Uterus (tissue), 4 donors: Measurements from ENCODE around the gene RAPGEF3. TPM values are rescaled to one million over a fixed set of nuclear protein-coding genes. Genes with fewer than 3 reads are reported as not detected.

Experiments used
- DNase-seq, 2 donors: peaks; one replicate each; pipeline ENCODE4 v3.0.0-alpha.2; 2019 to 2020
- H3K27ac ChIP-seq, 2 donors: fragments of 200-600 bp; sonication (generic); 1 replicate in 1 of 2; 2 replicates in 1 of 2; pipeline ENCODE4 v1.5.1; 2016 to 2018
- H3K27me3 ChIP-seq, 2 donors: fragments of 200-600 bp; sonication (generic); one replicate each; pipeline ENCODE4 v1.5.1; 2018 to 2019; ENCODE audit warnings: control low read depth in 1 of 2
- H3K36me3 ChIP-seq, 2 donors: fragments of 200-600 bp; sonication (generic); one replicate each; pipeline ENCODE4 v1.5.1; 2019; ENCODE audit warnings: control low read depth in 1 of 2
- H3K4me1 ChIP-seq, 2 donors: fragments of 200-600 bp; sonication (generic); one replicate each; pipeline ENCODE4 v1.5.1; 2018 to 2019; ENCODE audit warnings: control low read depth in 1 of 2
- H3K4me3 ChIP-seq, 2 donors: fragments of 200-600 bp; sonication (generic); 1 replicate in 1 of 2; 2 replicates in 1 of 2; pipeline ENCODE4 v1.5.1; 2018 to 2019; ENCODE audit warnings: mild to moderate bottlenecking in 1 of 2
- H3K9me3 ChIP-seq, 2 donors: fragments of 200-600 bp; sonication (generic); one replicate each; pipeline ENCODE4 v1.5.1; 2019; ENCODE audit warnings: control low read depth in 1 of 2
- CTCF ChIP-seq, 4 experiments: fragments of 200-600 bp in 2 of 4; fragments of 450-650 bp in 2 of 4; sonication (generic) in 2 of 4; IDR thresholded peaks; one replicate each; pipeline ENCODE4 v1.5.1; 2016 to 2019; ENCODE audit warnings: antibody characterized with exemption in 4 of 4, mild to moderate bottlenecking in 2 of 4, moderate library complexity in 1 of 4
- POLR2A ChIP-seq, 2 donors: fragments of 450-650 bp; IDR thresholded peaks; one replicate each; pipeline ENCODE4 v1.6.1; 2016; ENCODE audit warnings: antibody characterized with exemption in 2 of 2, mild to moderate bottlenecking in 1 of 2, moderate library complexity in 1 of 2
- intact Hi-C: fragments of 100-400 bp; cut with DNase I; formaldehyde crosslinking; loops from one replicate; pipeline ENCODE4 v1.15.1; 2023; ENCODE audit warnings: low total_unique reads
- total RNA-seq, 4 donors: library from RNA; depleted of rRNA in 3 of 4; stranded (reverse); fragments of >200 nt in 3 of 4; gene quantifications; one replicate each; pipeline versions ENCODE4 v1.1.0 to v1.2.4, GENCODE V29; 2014 to 2023
- donor health status: DM: yes; HTN: yes; CAD: no.

RAPGEF3 gene
- total RNA-seq, 4 donors from 2014 or later = 13.5 to 105 (median 48.7) TPM

GRCh38 chr12:47750229-47750798, 8.4 kb downstream of the RAPGEF3 start:
- intact Hi-C loops = no loop called here
- Histone ChIP-seq H3K36me3 (no peaks in the 10 kb centered on the region), H3K4me1 (peaks cover 0 to 3% of the 10 kb centered on the region in 2 donors), H3K9me3 (no peaks in the 10 kb centered on the region), H3K4me3 (no peak overlapping the region), H3K27me3 (no peaks in the 10 kb centered on the region), H3K27ac (no peak overlapping the region)
- no peak for TF ChIP-seq POLR2A (IDR thresholded peaks at IDR 0.05)
- TF ChIP-seq CTCF (IDR thresholded peaks at IDR 0.05) = no peak
- DNase-seq = no peak

GRCh38 chr12:47748899-47749298, 9.8 kb downstream of the RAPGEF3 start:
- H3K36me3 ChIP-seq = no peaks in the 10 kb centered on the region
- H3K27ac ChIP-seq = no peak overlapping the region
- peaks cover 0 to 3% of the 10 kb centered on the region in 2 donors for H3K4me1 ChIP-seq
- no peak overlapping the region for H3K4me3 ChIP-seq
- DNase-seq = no peak
- H3K27me3 ChIP-seq = no peaks in the 10 kb centered on the region
- TF ChIP-seq POLR2A (IDR thresholded peaks at IDR 0.05) = no peak
- TF ChIP-seq CTCF (IDR thresholded peaks at IDR 0.05) = no peak
- no peaks in the 10 kb centered on the region for H3K9me3 ChIP-seq
- intact Hi-C loops = loop anchor here (10.0 kb wide), 1 partner anchor 86 kb away; no protein-coding TSS in a partner anchor

- no peak overlapping the region for H3K27ac ChIP-seq
- peaks cover 0 to 3% of the 10 kb centered on the region in 2 donors for H3K4me1 ChIP-seq
- H3K27me3 ChIP-seq = no peaks in the 10 kb centered on the region
- TF ChIP-seq POLR2A (IDR thresholded peaks at IDR 0.05) = no peak
- no peak for TF ChIP-seq CTCF (IDR thresholded peaks at IDR 0.05)
- H3K4me3 ChIP-seq = no peak overlapping the region
- H3K9me3 ChIP-seq = no peaks in the 10 kb centered on the region
- DNase-seq = no peak
- no peaks in the 10 kb centered on the region for H3K36me3 ChIP-seq
- intact Hi-C loops = loop anchor here (10.0 kb wide), 1 partner anchor 86 kb away; no protein-coding TSS in a partner anchor
These were observed 10.2 kb downstream of the RAPGEF3 start for GRCh38 chr12:47748507-47748828.

GRCh38 chr12:47747596-47748506, 10.8 kb downstream of the RAPGEF3 start:
- H3K4me1 ChIP-seq = no peaks in the 10 kb centered on the region
- intact Hi-C loops = loop anchor here (10.0 kb wide), 1 partner anchor 87 kb away; no protein-coding TSS in a partner anchor
- TF ChIP-seq CTCF (IDR thresholded peaks at IDR 0.05) (no peak), POLR2A (IDR thresholded peaks at IDR 0.05) (no peak)

GRCh38 chr12:47747126-47747525, 11.6 kb downstream of the RAPGEF3 start:
- no peak for TF ChIP-seq CTCF (IDR thresholded peaks at IDR 0.05)
- Histone ChIP-seq H3K36me3 (no peaks in the 10 kb centered on the region), H3K9me3 (no peaks in the 10 kb centered on the region), H3K4me3 (no peak overlapping the region), H3K27ac (no peak overlapping the region), H3K27me3 (no peaks in the 10 kb centered on the region), H3K4me1 (no peaks in the 10 kb centered on the region)
- no peak for DNase-seq
- intact Hi-C loops = loop anchor here (10.0 kb wide), 1 partner anchor 88 kb away; no protein-coding TSS in a partner anchor

More at GRCh38 chr12:47747596-47748506, 10.8 kb downstream of the RAPGEF3 start:
- Histone ChIP-seq H3K27ac (no peak overlapping the region), H3K36me3 (no peaks in the 10 kb centered on the region), H3K4me3 (no peak overlapping the region), H3K27me3 (no peaks in the 10 kb centered on the region), H3K9me3 (no peaks in the 10 kb centered on the region)
- DNase-seq = no peak
